ENCODE results near the gene C10orf143. TPM values are rescaled to one million over a fixed set of nuclear protein-coding genes. Genes with fewer than 3 reads are reported as not detected.

The C10orf143 gene
- polyA plus RNA-seq, 1 donor (not counting 4 experiments of a cell fraction or from before 2014, with no cell fraction given): 1.4 TPM

DNA sequence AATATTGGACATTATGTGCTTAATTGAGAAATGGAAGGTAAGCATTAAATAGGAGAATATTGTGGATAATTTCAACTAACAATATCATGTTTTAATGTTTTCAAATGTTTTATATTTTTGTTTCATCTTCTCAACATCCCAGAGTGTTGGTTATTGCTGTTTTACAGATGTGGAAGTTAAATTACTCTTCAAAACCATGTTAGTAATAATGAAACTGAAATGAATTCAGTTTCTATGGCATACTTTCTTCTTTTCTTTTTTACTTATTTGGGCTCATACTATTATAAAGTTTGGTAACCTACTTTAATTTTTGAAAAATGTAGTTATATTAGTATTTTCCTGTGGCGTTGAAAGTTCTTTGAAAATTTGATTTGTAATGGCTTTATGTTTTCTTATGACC, 29.8 kb upstream of the C10orf143 start:
- dilution Hi-C loops (cut with MboI; ENCODE audit: extremely low pct_ligation_motif_present, low sequenced_read_pairs): no loop called here
- peaks cover 33% of the 10 kb centered on the region for H4K20me1 ChIP-seq (ENCODE audit: control insufficient read depth, extremely low read depth, insufficient read depth, low read length)
- H3K79me2 ChIP-seq (ENCODE audit: control insufficient read depth, insufficient read depth, low read length): peaks cover 90% of the 10 kb centered on the region
- peaks cover 5 to 17% of the 10 kb centered on the region in 2 experiments for H3K36me3 ChIP-seq (ENCODE audit: control insufficient read depth in 2 of 2, extremely low read depth in 1 of 2, insufficient read depth in 2 of 2, low read length in 2 of 2)
- no peaks in the 10 kb centered on the region for H3K27me3 ChIP-seq (ENCODE audit: control insufficient read depth, extremely low read depth, insufficient read depth, low read length)
- no peaks in the 10 kb centered on the region for H3K9me3 ChIP-seq (ENCODE audit: control insufficient read depth, low read depth, low read length)
- no peak overlapping the region for H3K27ac ChIP-seq (ENCODE audit: control insufficient read depth, insufficient read depth, low read length)
- FAIRE-seq (no peak), DNase-seq (ENCODE audit: low read depth, low spot score) (no peak)
- no peak overlapping the region for H3K4me2 ChIP-seq (ENCODE audit: control insufficient read depth, extremely low read depth, insufficient read depth, low read depth, low read length)
- H2AFZ ChIP-seq (ENCODE audit: control insufficient read depth, low read length): no peak overlapping the region
- H3K4me1 ChIP-seq (ENCODE audit: control insufficient read depth, extremely low read depth, insufficient read depth, low read length): peaks cover 38% of the 10 kb centered on the region
- H3K4me3 ChIP-seq (ENCODE audit: control insufficient read depth in 2 of 3, extremely low read depth in 1 of 3, insufficient read depth in 2 of 3, low read depth in 1 of 3, low read length in 3 of 3): no peak overlapping the region
- TF ChIP-seq EZH2 (IDR thresholded peaks at IDR 0.05; ENCODE audit: low read length) (no peak), CTCF (optimal IDR thresholded peaks at IDR 0.05 in 1 of 3, IDR thresholded peaks at IDR 0.05 in 1 of 3, conservative IDR thresholded peaks at IDR 0.05 in 1 of 3; ENCODE audit: extremely low read depth in 1 of 3, insufficient read depth in 2 of 3, low read length in 3 of 3) (no peak)
- peaks cover 8% of the 10 kb centered on the region for H3K9me1 ChIP-seq (ENCODE audit: control insufficient read depth, extremely low read depth, insufficient read depth, low read length)
- no peak overlapping the region for H3K9ac ChIP-seq (ENCODE audit: control insufficient read depth, extremely low read depth, insufficient read depth, low read length)

GRCh38 chr10:130138479-130138866, 27.8 kb upstream of the C10orf143 start:
- Histone ChIP-seq H3K4me1 (ENCODE audit: control insufficient read depth, extremely low read depth, insufficient read depth, low read length) (peaks cover 38% of the 10 kb centered on the region), H3K9me1 (ENCODE audit: control insufficient read depth, extremely low read depth, insufficient read depth, low read length) (peaks cover 8% of the 10 kb centered on the region), H3K9ac (ENCODE audit: control insufficient read depth, extremely low read depth, insufficient read depth, low read length) (peak overlapping the region; percentile 82), H3K4me3 (ENCODE audit: control insufficient read depth in 2 of 3, extremely low read depth in 1 of 3, insufficient read depth in 2 of 3, low read depth in 1 of 3, low read length in 3 of 3) (peak overlapping the region; percentile 77 to 87 (median 86)), H3K27me3 (ENCODE audit: control insufficient read depth, extremely low read depth, insufficient read depth, low read length) (no peaks in the 10 kb centered on the region), H3K36me3 (ENCODE audit: control insufficient read depth in 2 of 2, extremely low read depth in 1 of 2, insufficient read depth in 2 of 2, low read length in 2 of 2) (peaks cover 5 to 17% of the 10 kb centered on the region in 2 experiments), H3K27ac (ENCODE audit: control insufficient read depth, insufficient read depth, low read length) (peak overlapping the region; percentile 88), H3K79me2 (ENCODE audit: control insufficient read depth, insufficient read depth, low read length) (peaks cover 70% of the 10 kb centered on the region), H4K20me1 (ENCODE audit: control insufficient read depth, extremely low read depth, insufficient read depth, low read length) (peaks cover 32% of the 10 kb centered on the region), H3K9me3 (ENCODE audit: control insufficient read depth, low read depth, low read length) (no peaks in the 10 kb centered on the region), H3K4me2 (ENCODE audit: control insufficient read depth, extremely low read depth, insufficient read depth, low read depth, low read length) (peak overlapping the region; percentile 98), H2AFZ (ENCODE audit: control insufficient read depth, low read length) (no peak overlapping the region)
- dilution Hi-C loops (cut with MboI; ENCODE audit: extremely low pct_ligation_motif_present, low sequenced_read_pairs): no loop called here
- DNase-seq (ENCODE audit: low read depth, low spot score) (peak; percentile 94), FAIRE-seq (peak; percentile 84)
- TF ChIP-seq CTCF (optimal IDR thresholded peaks at IDR 0.05 in 1 of 3, IDR thresholded peaks at IDR 0.05 in 1 of 3, conservative IDR thresholded peaks at IDR 0.05 in 1 of 3; ENCODE audit: extremely low read depth in 1 of 3, insufficient read depth in 2 of 3, low read length in 3 of 3): no peak
- TF ChIP-seq EZH2 (IDR thresholded peaks at IDR 0.05; ENCODE audit: low read length): no peak
